ENCODE measurements around the gene ZNF488.

ZNF488 gene

DNA sequence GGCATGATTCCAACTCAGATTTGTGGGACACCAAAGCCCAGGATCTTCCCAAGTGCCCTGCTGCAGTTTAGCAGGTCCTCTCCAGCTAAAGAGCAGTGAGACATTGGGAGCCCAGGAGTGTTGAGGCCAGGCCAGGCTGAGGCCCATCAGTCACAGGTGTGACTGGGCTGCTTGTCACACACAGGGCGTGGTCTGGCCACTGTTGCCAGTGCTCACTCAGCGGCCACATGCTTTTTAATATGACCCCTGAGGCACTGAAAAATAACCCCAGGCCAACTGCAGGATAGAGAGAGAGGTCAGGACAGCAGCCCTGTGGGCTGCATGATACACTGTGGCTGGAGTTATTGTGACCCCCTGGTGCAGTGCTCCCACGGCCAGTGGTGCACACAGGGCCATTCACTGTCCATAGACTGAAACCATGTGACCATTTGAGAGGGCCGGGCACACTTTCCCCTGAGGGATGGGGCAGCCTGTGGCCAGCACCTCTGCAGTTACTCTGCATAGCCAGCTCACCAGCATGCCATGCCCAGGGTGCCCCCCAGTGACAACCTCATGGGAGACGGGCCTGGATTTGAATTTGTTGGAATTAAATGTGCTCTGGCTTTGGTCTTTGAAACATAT is 57.7 kb downstream of the ZNF488 start:
- no peak overlapping the region for H3K27ac ChIP-seq
- no peak overlapping the region for H3K4me3 ChIP-seq
- no peaks in the 10 kb centered on the region for H3K4me1 ChIP-seq
- peaks cover 0 to 10% of the 10 kb centered on the region in 2 donors for H3K27me3 ChIP-seq
- no peaks in the 10 kb centered on the region for H3K9me3 ChIP-seq
- peak in 1 of 2 donors; percentile 38 for DNase-seq
- H3K36me3 ChIP-seq = no peaks in the 10 kb centered on the region
- TF ChIP-seq, protein P1, sequence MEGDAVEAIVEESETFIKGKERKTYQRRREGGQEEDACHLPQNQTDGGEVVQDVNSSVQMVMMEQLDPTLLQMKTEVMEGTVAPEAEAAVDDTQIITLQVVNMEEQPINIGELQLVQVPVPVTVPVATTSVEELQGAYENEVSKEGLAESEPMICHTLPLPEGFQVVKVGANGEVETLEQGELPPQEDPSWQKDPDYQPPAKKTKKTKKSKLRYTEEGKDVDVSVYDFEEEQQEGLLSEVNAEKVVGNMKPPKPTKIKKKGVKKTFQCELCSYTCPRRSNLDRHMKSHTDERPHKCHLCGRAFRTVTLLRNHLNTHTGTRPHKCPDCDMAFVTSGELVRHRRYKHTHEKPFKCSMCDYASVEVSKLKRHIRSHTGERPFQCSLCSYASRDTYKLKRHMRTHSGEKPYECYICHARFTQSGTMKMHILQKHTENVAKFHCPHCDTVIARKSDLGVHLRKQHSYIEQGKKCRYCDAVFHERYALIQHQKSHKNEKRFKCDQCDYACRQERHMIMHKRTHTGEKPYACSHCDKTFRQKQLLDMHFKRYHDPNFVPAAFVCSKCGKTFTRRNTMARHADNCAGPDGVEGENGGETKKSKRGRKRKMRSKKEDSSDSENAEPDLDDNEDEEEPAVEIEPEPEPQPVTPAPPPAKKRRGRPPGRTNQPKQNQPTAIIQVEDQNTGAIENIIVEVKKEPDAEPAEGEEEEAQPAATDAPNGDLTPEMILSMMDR (IDR thresholded peaks at IDR 0.05) = no peak
- intact Hi-C loops (cut with DNase I; ENCODE audit: low total_unique reads) = no loop called here

DNA sequence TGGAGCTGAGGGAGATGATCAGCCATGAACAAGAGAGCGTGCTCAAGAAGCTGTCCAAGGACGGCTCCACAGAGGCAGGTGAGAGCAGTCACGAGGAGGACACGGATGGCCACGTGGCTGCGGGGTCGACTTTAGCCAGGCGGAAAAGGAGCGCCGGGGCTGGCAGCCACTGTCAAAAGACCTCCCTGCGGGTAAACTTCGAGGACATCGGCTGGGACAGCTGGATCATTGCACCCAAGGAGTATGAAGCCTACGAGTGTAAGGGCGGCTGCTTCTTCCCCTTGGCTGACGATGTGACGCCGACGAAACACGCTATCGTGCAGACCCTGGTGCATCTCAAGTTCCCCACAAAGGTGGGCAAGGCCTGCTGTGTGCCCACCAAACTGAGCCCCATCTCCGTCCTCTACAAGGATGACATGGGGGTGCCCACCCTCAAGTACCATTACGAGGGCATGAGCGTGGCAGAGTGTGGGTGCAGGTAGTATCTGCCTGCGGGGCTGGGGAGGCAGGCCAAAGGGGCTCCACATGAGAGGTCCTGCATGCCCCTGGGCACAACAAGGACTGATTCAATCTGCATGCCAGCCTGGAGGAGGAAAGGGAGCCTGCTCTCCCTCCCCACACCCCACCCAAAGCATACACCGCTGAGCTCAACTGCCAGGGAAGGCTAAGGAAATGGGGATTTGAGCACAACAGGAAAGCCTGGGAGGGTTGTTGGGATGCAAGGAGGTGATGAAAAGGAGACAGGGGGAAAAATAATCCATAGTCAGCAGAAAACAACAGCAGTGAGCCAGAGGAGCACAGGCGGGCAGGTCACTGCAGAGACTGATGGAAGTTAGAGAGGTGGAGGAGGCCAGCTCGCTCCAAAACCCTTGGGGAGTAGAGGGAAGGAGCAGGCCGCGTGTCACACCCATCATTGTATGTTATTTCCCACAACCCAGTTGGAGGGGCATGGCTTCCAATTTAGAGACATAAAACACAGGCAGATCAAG is 58.5 kb downstream of the ZNF488 start:
- intact Hi-C loops (cut with DNase I; ENCODE audit: low total_unique reads) = no loop called here
- no peaks in the 10 kb centered on the region for H3K9me3 ChIP-seq
- no peak overlapping the region for H3K27ac ChIP-seq
- H3K4me3 ChIP-seq = no peak overlapping the region
- H3K4me1 ChIP-seq = no peaks in the 10 kb centered on the region
- no peaks in the 10 kb centered on the region for H3K36me3 ChIP-seq
- DNase-seq = peak in 1 of 2 donors; percentile 57
- TF ChIP-seq, protein P1 (IDR thresholded peaks at IDR 0.05) = no peak
- H3K27me3 ChIP-seq = peaks cover 0 to 10% of the 10 kb centered on the region in 2 donors

DNA sequence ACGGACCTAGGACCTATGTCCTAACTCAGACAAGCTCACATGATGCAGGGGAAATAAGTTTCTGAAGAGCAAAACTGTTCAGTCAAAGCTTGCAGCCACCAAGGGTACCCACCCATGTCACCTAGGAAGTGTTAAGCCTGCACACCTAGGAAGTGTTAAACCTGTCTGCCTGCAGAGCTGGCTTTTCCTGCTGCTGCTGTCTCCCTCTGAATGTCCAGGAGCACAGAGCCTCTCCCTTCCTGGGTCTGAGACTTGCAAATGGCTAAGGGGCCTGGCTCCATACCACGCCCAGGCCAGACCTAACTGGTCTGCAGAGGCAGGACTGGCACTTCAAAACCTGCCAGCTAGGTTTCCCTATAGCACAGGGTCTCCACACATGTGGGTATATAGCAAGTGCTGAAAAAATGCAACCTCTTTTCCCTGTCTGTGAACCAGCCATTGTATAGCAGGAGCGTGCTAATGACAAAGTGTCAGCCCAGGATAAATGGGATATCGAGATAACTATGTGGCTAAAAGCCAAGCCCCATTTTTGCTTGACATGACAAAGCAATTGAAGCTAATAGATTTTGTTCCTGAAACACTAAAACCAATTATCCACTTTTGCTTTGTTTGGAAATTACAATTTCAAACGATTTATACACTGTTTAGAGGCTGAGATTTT is 60.3 kb downstream of the ZNF488 start:
- H3K9me3 ChIP-seq = no peaks in the 10 kb centered on the region
- H3K4me1 ChIP-seq = no peaks in the 10 kb centered on the region
- peak in 1 of 2 donors; percentile 39 for DNase-seq
- H3K36me3 ChIP-seq = no peaks in the 10 kb centered on the region
- H3K27ac ChIP-seq = no peak overlapping the region
- H3K27me3 ChIP-seq = peaks cover 0 to 10% of the 10 kb centered on the region in 2 donors
- TF ChIP-seq, protein P1 (IDR thresholded peaks at IDR 0.05) = no peak
- intact Hi-C loops (cut with DNase I; ENCODE audit: low total_unique reads) = no loop called here
- H3K4me3 ChIP-seq = no peak overlapping the region

DNA sequence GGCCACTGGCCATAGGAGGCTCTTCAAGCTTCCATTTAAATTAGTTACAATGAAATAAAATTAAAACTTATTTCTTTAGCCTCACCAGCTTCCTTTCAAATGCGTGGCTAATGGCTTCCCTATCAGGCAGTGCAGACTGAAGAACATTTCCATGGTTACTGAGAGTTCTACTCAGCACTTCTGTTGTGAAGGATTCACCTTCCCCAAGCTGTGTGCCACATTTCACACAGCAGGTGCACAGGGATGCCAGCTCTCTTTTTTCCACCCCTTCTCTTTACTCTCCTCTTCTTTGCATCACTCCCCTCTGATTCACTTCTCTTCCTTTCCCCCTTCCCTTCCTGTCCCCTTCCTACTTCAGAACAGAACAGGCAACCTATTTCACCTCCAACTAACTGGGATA is 61.0 kb downstream of the ZNF488 start:
- DNase-seq = no peak
- intact Hi-C loops (cut with DNase I; ENCODE audit: low total_unique reads) = no loop called here
- no peak overlapping the region for H3K4me3 ChIP-seq

More for the DNA sequence above, 61.0 kb downstream of the ZNF488 start:
- no peaks in the 10 kb centered on the region for H3K9me3 ChIP-seq
- TF ChIP-seq, protein P1 (IDR thresholded peaks at IDR 0.05) = no peak
- peaks cover 0 to 10% of the 10 kb centered on the region in 2 donors for H3K27me3 ChIP-seq
- no peaks in the 10 kb centered on the region for H3K4me1 ChIP-seq
- no peaks in the 10 kb centered on the region for H3K36me3 ChIP-seq
- no peak overlapping the region for H3K27ac ChIP-seq
